Mammary epithelial cell (primary cell): ENCODE data around the gene TFCP2L1.

Experiments
- EZH2 ChIP-seq: IDR thresholded peaks from 2 replicates; pipeline ENCODE4 v1.6.1; 2012; ENCODE audit warnings: low read length, inconsistent platforms, borderline replicate concordance
- TF ChIP-seq, protein P1 (sequence below), 2 donors: IDR thresholded peaks in 1 of 2; conservative IDR thresholded peaks in 1 of 2; 2 replicates each; pipeline ENCODE4 v1.5.1; 2011 to 2012; ENCODE audit warnings: inconsistent platforms in 2 of 2, low read length in 2 of 2, mild to moderate bottlenecking in 2 of 2, control low read depth in 1 of 2, low read depth in 1 of 2; ENCODE audit not compliant: insufficient read depth in 1 of 2; ENCODE audit errors: extremely low read depth in 1 of 2

DNA sequence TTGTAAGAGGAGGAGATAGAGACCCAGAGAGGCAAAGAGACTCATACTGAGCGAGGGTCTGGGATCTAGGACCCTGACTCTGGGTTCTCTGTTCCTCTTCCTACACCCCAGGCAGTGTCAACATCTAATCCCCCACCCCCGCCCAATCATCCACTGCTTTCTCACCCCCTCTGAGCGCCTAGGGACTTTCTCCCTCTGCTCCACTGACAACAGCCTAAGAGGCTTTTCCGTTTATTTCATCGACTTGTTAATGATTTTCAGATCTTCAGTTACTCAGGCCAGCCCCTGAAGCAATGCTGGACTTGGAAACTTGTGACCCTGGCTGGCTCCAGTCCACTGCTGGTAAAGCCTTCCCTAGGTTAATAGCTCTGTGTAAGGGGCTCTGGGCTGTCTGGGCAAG is 65.1 kb downstream of the TFCP2L1 start:
- TF ChIP-seq, protein P1, sequence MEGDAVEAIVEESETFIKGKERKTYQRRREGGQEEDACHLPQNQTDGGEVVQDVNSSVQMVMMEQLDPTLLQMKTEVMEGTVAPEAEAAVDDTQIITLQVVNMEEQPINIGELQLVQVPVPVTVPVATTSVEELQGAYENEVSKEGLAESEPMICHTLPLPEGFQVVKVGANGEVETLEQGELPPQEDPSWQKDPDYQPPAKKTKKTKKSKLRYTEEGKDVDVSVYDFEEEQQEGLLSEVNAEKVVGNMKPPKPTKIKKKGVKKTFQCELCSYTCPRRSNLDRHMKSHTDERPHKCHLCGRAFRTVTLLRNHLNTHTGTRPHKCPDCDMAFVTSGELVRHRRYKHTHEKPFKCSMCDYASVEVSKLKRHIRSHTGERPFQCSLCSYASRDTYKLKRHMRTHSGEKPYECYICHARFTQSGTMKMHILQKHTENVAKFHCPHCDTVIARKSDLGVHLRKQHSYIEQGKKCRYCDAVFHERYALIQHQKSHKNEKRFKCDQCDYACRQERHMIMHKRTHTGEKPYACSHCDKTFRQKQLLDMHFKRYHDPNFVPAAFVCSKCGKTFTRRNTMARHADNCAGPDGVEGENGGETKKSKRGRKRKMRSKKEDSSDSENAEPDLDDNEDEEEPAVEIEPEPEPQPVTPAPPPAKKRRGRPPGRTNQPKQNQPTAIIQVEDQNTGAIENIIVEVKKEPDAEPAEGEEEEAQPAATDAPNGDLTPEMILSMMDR (conservative IDR thresholded peaks at IDR 0.05 in 1 of 2, IDR thresholded peaks at IDR 0.05 in 1 of 2; ENCODE audit: extremely low read depth in 1 of 2, insufficient read depth in 1 of 2, low read depth in 1 of 2, low read length in 2 of 2): no peak
- no peak for TF ChIP-seq EZH2
